Thoracic aorta (tissue), 2 donors: ENCODE results near the gene CRYBA1. TPM values are rescaled to one million over a fixed set of nuclear protein-coding genes. Genes with fewer than 3 reads are reported as not detected.

Experiments used
- ATAC-seq: fragments of 150-250 bp; one replicate; pipeline ENCODE4 v1.8.0; 2017; ENCODE audit warnings: low read depth; ENCODE audit not compliant: insufficient number of reproducible peaks, low FRiP score
- DNase-seq: peaks from one replicate; pipeline ENCODE4 v3.0.0-alpha.2; 2020; ENCODE audit warnings: low spot score
- H3K27ac ChIP-seq, 2 donors: fragments of 200-600 bp; sonication (generic); 1 replicate in 1 of 2; 2 replicates in 1 of 2; pipeline ENCODE4 v1.5.1; 2016; ENCODE audit warnings: mild to moderate bottlenecking in 2 of 2, moderate library complexity in 2 of 2
- H3K27me3 ChIP-seq: fragments of 200-600 bp; sonication (generic); replicated peaks from 2 replicates; pipeline ENCODE4 v1.6.0; 2016; ENCODE audit warnings: mild to moderate bottlenecking; ENCODE audit not compliant: insufficient read depth
- H3K36me3 ChIP-seq: fragments of 200-600 bp; sonication (generic); one replicate; pipeline ENCODE4 v1.5.1; 2016
- H3K4me1 ChIP-seq, 2 donors: fragments of 200-600 bp; sonication (generic); 1 replicate in 1 of 2; 2 replicates in 1 of 2; pipeline versions ENCODE4 v1.5.1 to v1.6.0; 2016; ENCODE audit warnings: low read depth in 2 of 2, mild to moderate bottlenecking in 1 of 2; ENCODE audit not compliant: control insufficient read depth in 1 of 2
- H3K4me3 ChIP-seq: fragments of 200-600 bp; sonication (generic); 2 replicates; pipeline ENCODE4 v1.5.1; 2016; ENCODE audit warnings: mild to moderate bottlenecking
- H3K9me3 ChIP-seq: fragments of 200-600 bp; sonication (generic); 2 replicates; pipeline ENCODE4 v1.5.1; 2016
- CTCF ChIP-seq: fragments of 200-600 bp; sonication (generic); IDR thresholded peaks from one replicate; pipeline ENCODE4 v1.5.1; 2019; ENCODE audit warnings: antibody characterized with exemption
- total RNA-seq, 2 donors: library from RNA; depleted of rRNA; stranded (reverse); fragments of >200 nt; gene quantifications; one replicate each; pipeline versions ENCODE4 v1.1.0 to v1.2.3, GENCODE V29; 2016

CRYBA1 gene
- total RNA-seq, 2 donors from 2014 or later = not detected

GRCh38 chr17:29238133-29238850 lies 8.4 kb upstream of the CRYBA1 start:
- H3K36me3 ChIP-seq = no peaks in the 10 kb centered on the region
- H3K4me3 ChIP-seq = no peak overlapping the region
- no peak for ATAC-seq
- no peak for TF ChIP-seq CTCF
- H3K27me3 ChIP-seq = no peaks in the 10 kb centered on the region
- no peak overlapping the region for H3K27ac ChIP-seq
- H3K4me1 ChIP-seq = peaks cover 14 to 22% of the 10 kb centered on the region in 2 donors
- no peak for DNase-seq
- no peaks in the 10 kb centered on the region for H3K9me3 ChIP-seq

- Histone ChIP-seq H3K27me3 (no peaks in the 10 kb centered on the region), H3K36me3 (no peaks in the 10 kb centered on the region), H3K27ac (peak overlapping the region; percentile 41 to 82), H3K4me1 (peaks cover 14 to 22% of the 10 kb centered on the region in 2 donors), H3K4me3 (no peak overlapping the region), H3K9me3 (no peaks in the 10 kb centered on the region)
- DNase-seq (no peak), ATAC-seq (no peak)
- no peak for TF ChIP-seq CTCF
Measured at GRCh38 chr17:29240477-29240876, 6.2 kb upstream of the CRYBA1 start.

GRCh38 chr17:29240968-29241963 lies 5.4 kb upstream of the CRYBA1 start:
- Histone ChIP-seq H3K27ac (peak overlapping the region; percentile 41 to 82), H3K27me3 (no peaks in the 10 kb centered on the region), H3K9me3 (no peaks in the 10 kb centered on the region), H3K36me3 (no peaks in the 10 kb centered on the region), H3K4me1 (peaks cover 14 to 22% of the 10 kb centered on the region in 2 donors), H3K4me3 (no peak overlapping the region)
- TF ChIP-seq CTCF = no peak
- peak; percentile 94 for ATAC-seq
- DNase-seq = peak; percentile 74

GRCh38 chr17:29242051-29242450 lies 4.6 kb upstream of the CRYBA1 start:
- Histone ChIP-seq H3K4me3 (no peak overlapping the region), H3K27ac (peak overlapping the region in 1 of 2 donors; percentile 41), H3K4me1 (peaks cover 14 to 22% of the 10 kb centered on the region in 2 donors), H3K27me3 (no peaks in the 10 kb centered on the region), H3K9me3 (no peaks in the 10 kb centered on the region), H3K36me3 (no peaks in the 10 kb centered on the region)
- ATAC-seq (no peak), DNase-seq (no peak)
- TF ChIP-seq CTCF = no peak

GRCh38 chr17:29242790-29243189 lies 3.9 kb upstream of the CRYBA1 start:
- no peaks in the 10 kb centered on the region for H3K27me3 ChIP-seq
- no peak for ATAC-seq

More at GRCh38 chr17:29242790-29243189, 3.9 kb upstream of the CRYBA1 start:
- no peaks in the 10 kb centered on the region for H3K36me3 ChIP-seq
- H3K9me3 ChIP-seq = no peaks in the 10 kb centered on the region
- DNase-seq = no peak
- H3K27ac ChIP-seq = no peak overlapping the region
- no peak for TF ChIP-seq CTCF
- H3K4me3 ChIP-seq = no peak overlapping the region
- peaks cover 14 to 22% of the 10 kb centered on the region in 2 donors for H3K4me1 ChIP-seq
